GM23338 (cell line): ENCODE results near the gene CCL7.

Experiments used
- CTCF ChIP-seq, 2 experiments: fragments of 200-600 bp in 1 of 2; sonication (generic) in 1 of 2; conservative IDR thresholded peaks; 2 replicates each; pipeline versions ENCODE4 v1.5.1 to v1.6.1; 2016 to 2017; ENCODE audit warnings: antibody characterized with exemption in 2 of 2, low read depth in 2 of 2, mild to moderate bottlenecking in 2 of 2, moderate library complexity in 1 of 2
- EZH2phosphoT487 ChIP-seq: fragments of 200-600 bp; sonication (generic); IDR thresholded peaks from one replicate; pipeline ENCODE4 v1.8.1; 2018; ENCODE audit warnings: antibody characterized with exemption; ENCODE audit not compliant: unreplicated experiment
- ZNF462 ChIP-seq: fragments of 250-450 bp; sonication (Bioruptor Pico); IDR thresholded peaks from 2 replicates; pipeline ENCODE4 v1.5.0; 2020; ENCODE audit warnings: mild to moderate bottlenecking, moderate library complexity

GRCh38 chr17:34259146-34259545 is 10.9 kb upstream of the CCL7 start:
- TF ChIP-seq CTCF (conservative IDR thresholded peaks at IDR 0.05; ENCODE audit: low read depth in 2 of 2): no peak
- no peak for TF ChIP-seq ZNF462 (CRISPR knock-in tag)
- no peak for TF ChIP-seq EZH2phosphoT487
